B cell (primary cell): ENCODE measurements around the gene VRK2. TPM values are rescaled to one million over a fixed set of nuclear protein-coding genes. Genes with fewer than 3 reads are reported as not detected.
"Not testable (repeated sequence)": the region's sequence is repeated elsewhere in the genome, so short reads cannot be mapped to it uniquely, and the experiment has no call there.

Source experiments
- ATAC-seq: fragments of 200-7000 bp; cut with Tn5 transposase; one replicate; pipeline ENCODE4 v1.10.0; 2021; ENCODE audit warnings: low read depth, mild to moderate bottlenecking, moderate number of reproducible peaks, moderate library complexity
- CTCF ChIA-PET: fragments of 350-600 bp; sonication (Branson Sonifier 250); formaldehyde crosslinking; loops from one replicate; lab custom pipeline; 2021; ENCODE audit warnings: antibody characterized with exemption, inconsistent platforms; lab: Charles Lee
- POLR2A ChIA-PET: fragments of 350-600 bp; sonication (Branson Sonifier 250); formaldehyde crosslinking; loops from one replicate; lab custom pipeline; 2021; ENCODE audit warnings: antibody characterized with exemption; lab: Charles Lee
- DNase-seq: peaks from one replicate; pipeline ENCODE4 v3.0.0; 2013
- H2AFZ ChIP-seq: 2 replicates; pipeline ENCODE4 v1.6.1; 2012; ENCODE audit warnings: mild to moderate bottlenecking, low read depth, low read length; ENCODE audit not compliant: insufficient read depth, poor library complexity, severe bottlenecking
- H3K27ac ChIP-seq, 2 donors: 1 replicate in 1 of 2; 2 replicates in 1 of 2; pipeline ENCODE4 v1.5.1; 2012 to 2013; ENCODE audit warnings: low read length in 2 of 2, mild to moderate bottlenecking in 2 of 2, moderate library complexity in 1 of 2
- H3K27me3 ChIP-seq, 4 experiments: fragments of 200-600 bp in 1 of 4; sonication (generic) in 1 of 4; replicated peaks in 1 of 4; 1 replicate in 2 of 4; 2 replicates in 2 of 4; pipeline versions ENCODE4 v1.6.1 to v1.7.0; 2013 to 2016; ENCODE audit warnings: low read length in 3 of 4, mild to moderate bottlenecking in 2 of 4, mixed read lengths in 1 of 4, moderate library complexity in 1 of 4; ENCODE audit not compliant: insufficient read depth in 4 of 4, control insufficient read depth in 3 of 4; ENCODE audit errors: control extremely low read depth in 1 of 4
- H3K36me3 ChIP-seq, 2 experiments: replicated peaks in 1 of 2; 1 replicate in 1 of 2; 2 replicates in 1 of 2; pipeline versions ENCODE4 v1.6.1 to v1.7.1; 2013; ENCODE audit warnings: low read length in 1 of 2; ENCODE audit not compliant: insufficient read depth in 2 of 2, control insufficient read depth in 1 of 2; ENCODE audit errors: control extremely low read depth in 1 of 2, extremely low read depth in 1 of 2
- H3K4me1 ChIP-seq, 2 donors: fragments of 200-600 bp in 1 of 2; sonication (generic) in 1 of 2; 1 replicate in 1 of 2; 2 replicates in 1 of 2; pipeline versions ENCODE4 v1.5.1 to v1.6.1; 2013 to 2017; ENCODE audit warnings: low read length in 2 of 2; ENCODE audit not compliant: control insufficient read depth in 2 of 2, insufficient read depth in 2 of 2
- H3K4me2 ChIP-seq: replicated peaks from 2 replicates; pipeline ENCODE3; 2012; ENCODE audit warnings: mild to moderate bottlenecking, low read depth, low read length; ENCODE audit not compliant: poor library complexity, severe bottlenecking
- H3K4me3 ChIP-seq, 5 experiments: fragments of 200-600 bp in 1 of 5; sonication (generic) in 1 of 5; 1 replicate in 3 of 5; 2 replicates in 2 of 5; pipeline versions ENCODE4 v1.5.1 to v1.7.0; 2011 to 2016; ENCODE audit warnings: low read length in 4 of 5, mild to moderate bottlenecking in 4 of 5, low read depth in 2 of 5, control low read depth in 1 of 5, moderate library complexity in 1 of 5; ENCODE audit not compliant: insufficient read depth in 1 of 5; ENCODE audit errors: control extremely low read depth in 1 of 5, extremely low read depth in 1 of 5
- H3K79me2 ChIP-seq: fragments of 200-600 bp; sonication (generic); one replicate; pipeline ENCODE4 v1.6.0; 2016; ENCODE audit warnings: low read length; ENCODE audit not compliant: control insufficient read depth, insufficient read depth
- H3K9ac ChIP-seq: fragments of 200-600 bp; sonication (generic); 2 replicates; pipeline ENCODE4 v1.6.1; 2017; ENCODE audit warnings: mild to moderate bottlenecking, low read length, moderate library complexity
- H3K9me3 ChIP-seq, 3 donors: one replicate each; pipeline versions ENCODE4 v1.6.1 to v1.7.1; 2013; ENCODE audit warnings: low read length in 2 of 3; ENCODE audit not compliant: control insufficient read depth in 2 of 3, insufficient read depth in 1 of 3; ENCODE audit errors: control extremely low read depth in 1 of 3
- H4K20me1 ChIP-seq: 2 replicates; pipeline ENCODE4 v1.6.0; 2012; ENCODE audit warnings: mild to moderate bottlenecking, low read length; ENCODE audit not compliant: insufficient read depth, control insufficient read depth, poor library complexity, severe bottlenecking
- H3K27ac Mint-ChIP-seq: one replicate; pipeline ENCODE4 v1.8.0; 2021; ENCODE audit warnings: mixed read lengths
- H3K27me3 Mint-ChIP-seq: one replicate; pipeline ENCODE4 v1.8.0; 2021; ENCODE audit warnings: mixed read lengths
- H3K4me1 Mint-ChIP-seq: one replicate; pipeline ENCODE4 v1.8.0; 2021; ENCODE audit warnings: mixed read lengths
- H3K4me3 Mint-ChIP-seq: one replicate; pipeline ENCODE4 v1.8.0; 2021; ENCODE audit warnings: mixed read lengths
- H3K9me3 Mint-ChIP-seq: one replicate; pipeline ENCODE4 v1.8.0; 2022; ENCODE audit warnings: mixed read lengths; ENCODE audit not compliant: insufficient read depth
- WGBS: methylation state at CpG from one replicate; pipeline ENCODE4 v1.1.5; 2013; ENCODE audit warnings: missing lambda C conversion rate; ENCODE audit not compliant: insufficient coverage; 5-methylcytosine and 5-hydroxymethylcytosine counted together
- intact Hi-C: fragments of 100-400 bp; cut with micrococcal nuclease; formaldehyde crosslinking; loops from one replicate; pipeline ENCODE4 v1.10.0; 2022
- polyA plus RNA-seq: library from polyadenylated mRNA; depleted of rRNA; stranded (reverse); fragments of >200 nt; gene quantifications from 2 replicates; pipeline ENCODE4 v1.2.3, GENCODE V29; 2012
- total RNA-seq, 2 donors: library from RNA; stranded (reverse); fragments of 120-200 nt in 1 of 2; gene quantifications; 1 replicate in 1 of 2; 2 replicates in 1 of 2; pipeline versions ENCODE4 v1.2.3 to v1.2.4, GENCODE V29; 2013 to 2022

The VRK2 gene
- total and polyA plus RNA-seq, 2 donors (not counting 1 experiment from before 2014, with no cell fraction given) = 10.2 to 35.5 TPM

DNA sequence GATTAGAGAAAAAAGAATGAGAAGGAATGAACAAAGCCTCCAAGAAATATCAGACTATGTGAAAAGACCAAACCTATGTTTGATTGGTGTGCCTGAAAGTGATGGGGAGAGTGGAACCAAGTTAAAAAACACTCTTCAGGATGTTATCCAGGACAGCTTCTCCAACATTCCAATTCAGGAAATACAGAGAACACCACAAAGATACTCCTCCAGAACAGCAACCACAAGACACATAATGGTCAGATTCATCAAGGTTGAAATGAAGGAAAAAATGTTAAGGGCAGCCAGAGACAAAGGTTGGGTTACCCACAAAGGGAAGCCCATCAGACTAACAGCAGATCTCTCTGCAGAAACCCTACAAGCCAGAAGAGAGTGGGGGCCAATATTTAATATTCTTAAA is 123.2 kb downstream of the VRK2 start:
- H3K9me3 ChIP-seq, CTCF ChIA-PET, H3K27me3 ChIP-seq, POLR2A ChIA-PET, H3K27ac Mint-ChIP-seq, H3K4me3 Mint-ChIP-seq, H3K27me3 Mint-ChIP-seq, H4K20me1 ChIP-seq, H3K27ac ChIP-seq, H2AFZ ChIP-seq, H3K4me1 ChIP-seq, H3K4me3 ChIP-seq, H3K4me2 ChIP-seq, intact Hi-C loops, H3K9ac ChIP-seq, H3K36me3 ChIP-seq, H3K4me1 Mint-ChIP-seq, H3K79me2 ChIP-seq, ATAC-seq, DNase-seq: not testable (repeated sequence)
- H3K9me3 Mint-ChIP-seq = peaks cover 13% of the 10 kb centered on the region

DNA sequence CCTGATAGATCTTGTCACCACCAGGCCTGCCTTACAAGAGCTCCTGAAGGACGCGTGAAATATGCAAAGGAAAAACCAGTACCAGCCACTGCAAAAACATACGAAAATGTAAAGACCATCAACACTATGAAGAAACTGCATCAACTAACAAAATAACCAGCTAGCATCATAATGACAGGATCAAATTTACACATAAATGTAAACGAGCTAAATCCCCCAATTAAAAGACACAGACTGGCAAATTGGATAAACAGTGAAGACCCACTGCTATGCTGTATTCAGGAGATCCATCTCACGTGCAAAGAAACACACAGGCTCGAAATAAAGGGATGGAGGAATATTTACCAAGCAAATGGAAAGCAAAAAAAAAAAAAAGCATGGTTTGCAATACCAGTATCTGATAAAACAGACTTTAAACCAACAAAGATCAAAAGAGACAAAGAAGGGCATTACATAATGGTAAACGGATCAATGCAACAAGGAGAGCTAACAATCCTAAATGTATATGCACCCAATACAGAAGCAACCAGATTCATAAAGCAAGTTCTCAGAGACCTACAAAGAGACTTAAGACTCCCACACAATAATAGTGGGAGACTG is 123.8 kb downstream of the VRK2 start:
- DNase-seq, H3K27ac Mint-ChIP-seq, H3K27me3 ChIP-seq, H3K27ac ChIP-seq, H3K9me3 ChIP-seq, H2AFZ ChIP-seq, POLR2A ChIA-PET, H3K36me3 ChIP-seq, H3K4me3 ChIP-seq, intact Hi-C loops, H4K20me1 ChIP-seq, H3K79me2 ChIP-seq, H3K4me2 ChIP-seq, H3K4me3 Mint-ChIP-seq, H3K27me3 Mint-ChIP-seq, H3K4me1 ChIP-seq, H3K9ac ChIP-seq, H3K4me1 Mint-ChIP-seq, ATAC-seq: not testable (repeated sequence)
- H3K9me3 Mint-ChIP-seq = peaks cover 13% of the 10 kb centered on the region
- WGBS = 100% methylated on average over 4 of the region's 7 CpGs
- CTCF ChIA-PET = interaction anchor here (0.7 kb wide), 1 partner anchor 259 kb away, joined by 3 read pairs; no protein-coding TSS in a partner anchor

DNA sequence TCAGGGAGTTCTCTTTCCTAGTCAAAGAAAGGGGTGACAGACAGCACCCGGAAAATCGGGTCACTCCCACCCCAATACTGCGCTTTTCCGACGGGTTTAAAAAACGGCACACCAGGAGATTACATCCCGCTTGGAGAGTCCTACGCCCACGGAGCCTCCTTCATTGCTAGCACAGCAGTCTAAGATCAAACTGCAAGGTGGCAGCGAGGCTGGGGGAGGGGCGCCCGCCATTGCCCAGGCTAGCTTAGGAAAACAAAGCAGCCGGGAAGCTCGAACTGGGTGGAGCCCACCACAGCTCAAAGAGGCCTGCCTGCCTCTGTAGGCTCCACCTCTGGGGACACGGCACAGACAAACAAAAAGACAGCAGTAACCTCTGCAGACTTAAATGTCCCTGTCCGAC is 125.2 kb downstream of the VRK2 start:
- H3K27ac Mint-ChIP-seq, H3K27me3 ChIP-seq, H4K20me1 ChIP-seq, H3K27me3 Mint-ChIP-seq, H3K9ac ChIP-seq, H3K4me3 ChIP-seq, H3K4me1 ChIP-seq, H3K4me3 Mint-ChIP-seq, H3K27ac ChIP-seq, CTCF ChIA-PET, H3K4me2 ChIP-seq, H3K9me3 ChIP-seq, H2AFZ ChIP-seq, DNase-seq, intact Hi-C loops, ATAC-seq, H3K4me1 Mint-ChIP-seq, H3K79me2 ChIP-seq, POLR2A ChIA-PET, H3K36me3 ChIP-seq: not testable (repeated sequence)
- peaks cover 13% of the 10 kb centered on the region for H3K9me3 Mint-ChIP-seq
- 98% methylated on average over 16 of the region's 16 CpGs for WGBS

DNA sequence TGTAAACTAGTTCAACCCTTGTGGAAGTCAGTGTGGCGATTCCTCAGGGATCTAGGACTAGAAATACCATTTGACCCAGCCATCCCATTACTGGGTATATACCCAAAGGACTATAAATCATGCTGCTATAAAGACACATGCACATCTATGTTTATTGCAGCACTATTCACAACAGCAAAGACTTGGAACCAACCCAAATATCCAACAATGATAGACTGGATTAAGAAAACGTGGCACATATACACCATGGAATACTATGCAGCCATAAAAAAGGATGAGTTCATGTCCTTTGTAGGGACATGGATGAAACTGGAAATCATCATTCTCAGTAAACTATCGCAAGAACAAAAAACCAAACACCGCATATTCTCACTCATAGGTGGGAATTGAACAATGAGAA is 130.6 kb downstream of the VRK2 start:
- H3K4me3 Mint-ChIP-seq = not testable (repeated sequence)
- WGBS = no CpG with 5 or more reads among the region's 4 CpGs

More for the DNA sequence above, 130.6 kb downstream of the VRK2 start:
- CTCF ChIA-PET, H3K4me1 Mint-ChIP-seq, H3K4me1 ChIP-seq, H3K79me2 ChIP-seq, ATAC-seq, H3K4me3 ChIP-seq, H3K9ac ChIP-seq, H3K9me3 ChIP-seq, H3K27me3 ChIP-seq, H4K20me1 ChIP-seq, H3K27ac ChIP-seq, H2AFZ ChIP-seq, DNase-seq, H3K27me3 Mint-ChIP-seq, H3K36me3 ChIP-seq, POLR2A ChIA-PET, H3K9me3 Mint-ChIP-seq, intact Hi-C loops, H3K27ac Mint-ChIP-seq, H3K4me2 ChIP-seq: not testable (repeated sequence)
